PC-9 (cell line): ENCODE data around the gene PITPNM1. TPM values are rescaled to one million over a fixed set of nuclear protein-coding genes. Genes with fewer than 3 reads are reported as not detected.
"Not testable (repeated sequence)": the region's sequence is repeated elsewhere in the genome, so short reads cannot be mapped to it uniquely, and the experiment has no call there.

ENCODE experiments used
- BruUV-seq: library from RNA; stranded (reverse); fragments of 400-500 nt; replicated peaks from 2 replicates; lab custom pipeline; 2021; lab: Mats Ljungman, UMichigan
- CTCF ChIA-PET: fragments of 300-600 bp; sonication (Branson Sonifier 250); formaldehyde crosslinking; loops from one replicate; lab custom pipeline; 2022; ENCODE audit warnings: antibody characterized with exemption; lab: Charles Lee
- POLR2A ChIA-PET: fragments of 300-600 bp; sonication (Branson Sonifier 250); formaldehyde crosslinking; loops from one replicate; lab custom pipeline; 2022; ENCODE audit warnings: antibody characterized with exemption; ENCODE audit not compliant: unreplicated experiment; lab: Charles Lee
- DNase-seq, 2 experiments: peaks; one replicate each; pipeline versions ENCODE4 v3.0.0 to v3.0.0-alpha.2; 2015 to 2022; ENCODE audit warnings: mixed read lengths in 1 of 2
- H2AFZ ChIP-seq: fragments of 200-600 bp; sonication (generic); 2 replicates; pipeline ENCODE4 v1.8.1; 2017; ENCODE audit warnings: antibody characterized with exemption
- H3F3A ChIP-seq: fragments of 200-600 bp; sonication (generic); 2 replicates; pipeline ENCODE4 v1.8.1; 2017; ENCODE audit warnings: antibody characterized with exemption, mild to moderate bottlenecking, low read depth; ENCODE audit not compliant: insufficient read depth
- H3K27ac ChIP-seq: fragments of 200-600 bp; sonication (generic); 2 replicates; pipeline ENCODE4 v1.6.1; 2016; ENCODE audit warnings: mixed run types
- H3K27me3 ChIP-seq: fragments of 200-600 bp; sonication (generic); 2 replicates; pipeline ENCODE4 v1.6.1; 2016; ENCODE audit warnings: low read depth, mixed run types; ENCODE audit not compliant: insufficient read depth
- H3K36me3 ChIP-seq: fragments of 200-600 bp; sonication (generic); 2 replicates; pipeline ENCODE4 v1.6.1; 2016; ENCODE audit warnings: low read depth, mixed run types
- H3K4me1 ChIP-seq: fragments of 200-600 bp; sonication (generic); replicated peaks from 2 replicates; pipeline ENCODE4 v1.6.1; 2016; ENCODE audit warnings: mixed run types; ENCODE audit not compliant: insufficient read depth
- H3K4me2 ChIP-seq: fragments of 200-600 bp; sonication (generic); 2 replicates; pipeline ENCODE4 v1.6.1; 2017; ENCODE audit warnings: mixed run types
- H3K4me3 ChIP-seq: fragments of 200-600 bp; sonication (generic); 2 replicates; pipeline ENCODE4 v1.6.1; 2016; ENCODE audit warnings: mixed run types
- H3K79me2 ChIP-seq: fragments of 200-600 bp; sonication (generic); 2 replicates; pipeline ENCODE4 v1.6.1; 2017; ENCODE audit warnings: low read depth, mixed run types
- H3K9me2 ChIP-seq: fragments of 200-600 bp; sonication (generic); 2 replicates; pipeline ENCODE4 v1.8.1; 2017; ENCODE audit warnings: mild to moderate bottlenecking; ENCODE audit not compliant: insufficient read depth
- H3K9me3 ChIP-seq: fragments of 200-600 bp; sonication (generic); 2 replicates; pipeline ENCODE4 v1.8.1; 2016; ENCODE audit warnings: low read depth; ENCODE audit not compliant: insufficient read depth
- H4K20me1 ChIP-seq: fragments of 200-600 bp; sonication (generic); 2 replicates; pipeline ENCODE4 v1.8.1; 2017; ENCODE audit not compliant: insufficient read depth
- EZH2 ChIP-seq: fragments of 200-600 bp; sonication (generic); IDR thresholded peaks from 2 replicates; pipeline ENCODE4 v1.8.0; 2017; ENCODE audit warnings: antibody characterized with exemption, low read depth
- intact Hi-C: fragments of 100-400 bp; cut with micrococcal nuclease; formaldehyde crosslinking; loops from one replicate; pipeline ENCODE4 v1.10.0; 2022; ENCODE audit not compliant: unreplicated experiment
- total RNA-seq: library from RNA; stranded (reverse); gene quantifications from 2 replicates; pipeline ENCODE4 v1.2.3, GENCODE V29; 2021
- TF ChIP-seq, protein P1 (sequence below): fragments of 200-600 bp; sonication (generic); conservative IDR thresholded peaks from 2 replicates; pipeline ENCODE4 v1.6.1; 2017; ENCODE audit warnings: mixed run types, antibody characterized with exemption, mild to moderate bottlenecking, moderate library complexity

The PITPNM1 gene
- total RNA-seq, 1 experiment from 2014 or later = 84.0 TPM

DNA sequence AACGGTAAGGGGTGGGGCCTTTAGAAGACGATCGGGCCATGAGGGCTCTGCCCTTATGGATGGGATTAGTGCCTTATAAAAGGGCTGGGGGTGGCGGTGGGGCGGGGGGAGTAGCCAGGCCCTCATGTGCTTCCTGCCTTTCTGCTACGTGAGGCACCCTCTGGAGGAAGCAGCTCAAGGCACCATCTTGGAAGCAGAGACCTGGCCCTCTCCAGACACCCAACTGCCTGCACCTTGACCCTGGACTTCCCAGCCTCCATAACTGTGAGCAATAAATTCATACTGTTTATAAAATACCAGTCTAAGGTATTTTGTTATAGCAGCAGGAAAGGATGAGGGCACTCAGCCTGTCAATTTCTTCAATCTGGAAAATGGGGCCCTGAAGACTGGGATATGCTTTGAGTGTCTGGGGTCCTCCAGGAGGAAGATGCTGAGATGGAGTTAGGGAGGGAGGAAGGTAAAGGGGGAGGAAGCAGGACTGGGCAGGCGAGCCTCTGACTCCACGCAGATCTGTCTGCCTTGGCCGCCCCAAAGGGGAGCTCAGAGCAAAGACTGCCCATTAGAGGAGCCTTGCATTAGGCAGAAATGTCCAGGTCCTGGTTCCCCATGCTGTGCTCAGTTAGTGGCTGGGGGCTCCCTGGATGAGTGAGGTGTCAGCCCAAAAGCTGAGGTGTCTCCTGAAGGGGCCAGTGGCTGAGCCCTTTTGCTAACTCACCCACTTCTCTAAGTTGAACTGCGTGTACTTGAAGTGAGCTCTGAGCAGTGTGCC, 12.8 kb upstream of the PITPNM1 start:
- TF ChIP-seq, protein P1, sequence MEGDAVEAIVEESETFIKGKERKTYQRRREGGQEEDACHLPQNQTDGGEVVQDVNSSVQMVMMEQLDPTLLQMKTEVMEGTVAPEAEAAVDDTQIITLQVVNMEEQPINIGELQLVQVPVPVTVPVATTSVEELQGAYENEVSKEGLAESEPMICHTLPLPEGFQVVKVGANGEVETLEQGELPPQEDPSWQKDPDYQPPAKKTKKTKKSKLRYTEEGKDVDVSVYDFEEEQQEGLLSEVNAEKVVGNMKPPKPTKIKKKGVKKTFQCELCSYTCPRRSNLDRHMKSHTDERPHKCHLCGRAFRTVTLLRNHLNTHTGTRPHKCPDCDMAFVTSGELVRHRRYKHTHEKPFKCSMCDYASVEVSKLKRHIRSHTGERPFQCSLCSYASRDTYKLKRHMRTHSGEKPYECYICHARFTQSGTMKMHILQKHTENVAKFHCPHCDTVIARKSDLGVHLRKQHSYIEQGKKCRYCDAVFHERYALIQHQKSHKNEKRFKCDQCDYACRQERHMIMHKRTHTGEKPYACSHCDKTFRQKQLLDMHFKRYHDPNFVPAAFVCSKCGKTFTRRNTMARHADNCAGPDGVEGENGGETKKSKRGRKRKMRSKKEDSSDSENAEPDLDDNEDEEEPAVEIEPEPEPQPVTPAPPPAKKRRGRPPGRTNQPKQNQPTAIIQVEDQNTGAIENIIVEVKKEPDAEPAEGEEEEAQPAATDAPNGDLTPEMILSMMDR = no peak
- no peak for TF ChIP-seq EZH2
- no peaks in the 10 kb centered on the region for H3K4me1 ChIP-seq
- no peak overlapping the region for H3K27ac ChIP-seq
- intact Hi-C loops = no loop called here
- peaks cover 21% of the 10 kb centered on the region; the same call in 1 of the 2 replicates for H3K27me3 ChIP-seq
- no peak overlapping the region for H3K4me3 ChIP-seq
- H3F3A ChIP-seq = peaks cover 10% of the 10 kb centered on the region; the same call in 1 of the 2 replicates
- no peak overlapping the region for H3K4me2 ChIP-seq
- DNase-seq = no peak
- ChIA-PET POLR2A (no interaction called here), CTCF (no interaction called here)
- H2AFZ ChIP-seq = no peak overlapping the region
- BruUV-seq = no TSS peak
- no peaks in the 10 kb centered on the region for H4K20me1 ChIP-seq
- no peaks in the 10 kb centered on the region for H3K79me2 ChIP-seq
- H3K9me3 ChIP-seq = no peaks in the 10 kb centered on the region
- no peaks in the 10 kb centered on the region for H3K36me3 ChIP-seq
- H3K9me2 ChIP-seq = no peaks in the 10 kb centered on the region

DNA sequence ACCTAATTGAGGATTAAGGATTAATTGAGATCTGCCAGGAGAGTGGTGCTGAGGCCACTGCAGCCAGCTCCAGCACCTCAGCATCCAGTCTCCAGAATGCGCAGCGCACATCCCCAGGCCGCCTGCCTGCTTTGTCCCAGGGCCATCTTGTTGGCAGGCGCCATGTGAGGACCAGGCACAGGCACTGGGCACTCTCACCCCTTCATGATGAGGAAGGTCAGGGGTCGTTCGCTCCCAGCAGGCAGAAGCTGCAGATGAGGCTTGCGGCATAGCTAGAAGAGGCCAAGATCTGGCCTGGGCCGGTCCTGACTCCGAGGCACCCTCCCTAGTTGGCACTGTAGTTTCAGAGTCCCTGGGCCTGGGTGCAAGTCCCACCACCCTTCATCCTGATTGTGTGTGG, 11.6 kb upstream of the PITPNM1 start:
- intact Hi-C loops = no loop called here
- Histone ChIP-seq H3K9me3 (no peaks in the 10 kb centered on the region), H3K4me1 (no peaks in the 10 kb centered on the region), H2AFZ (no peak overlapping the region), H4K20me1 (no peaks in the 10 kb centered on the region), H3K27me3 (peaks cover 16% of the 10 kb centered on the region; the same call in 1 of the 2 replicates), H3F3A (peaks cover 10% of the 10 kb centered on the region; the same call in 1 of the 2 replicates), H3K36me3 (no peaks in the 10 kb centered on the region), H3K79me2 (no peaks in the 10 kb centered on the region), H3K9me2 (no peaks in the 10 kb centered on the region), H3K4me2 (no peak overlapping the region), H3K27ac (no peak overlapping the region), H3K4me3 (no peak overlapping the region)
- no peak for TF ChIP-seq EZH2
- TF ChIP-seq, protein P1 = no peak
- no TSS peak for BruUV-seq
- ChIA-PET POLR2A (no interaction called here), CTCF (no interaction called here)
- no peak for DNase-seq

DNA sequence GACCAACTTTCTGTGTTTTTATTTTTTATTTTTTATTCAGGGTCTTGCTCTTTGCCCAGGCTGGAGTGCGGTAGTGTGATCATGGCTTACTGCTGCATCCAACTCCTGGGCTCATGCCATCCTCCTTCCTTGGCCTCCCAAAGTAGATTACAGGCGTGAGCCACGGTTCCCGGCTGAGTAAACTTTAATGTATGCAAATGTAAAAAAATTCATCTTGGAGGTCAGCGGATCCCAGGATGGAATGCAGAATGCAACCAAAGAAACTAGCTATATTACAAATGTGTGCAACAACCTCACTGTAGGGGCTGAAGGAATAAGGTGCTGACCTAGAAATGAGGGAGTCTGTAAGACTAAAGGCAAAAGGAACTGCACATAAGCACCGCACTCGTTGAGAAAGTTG, 9.0 kb upstream of the PITPNM1 start:
- H2AFZ ChIP-seq = no peak overlapping the region
- intact Hi-C loops = no loop called here
- no peak overlapping the region for H3K27ac ChIP-seq
- no peak for TF ChIP-seq EZH2
- TF ChIP-seq, protein P1 = no peak
- BruUV-seq = no TSS peak
- H4K20me1 ChIP-seq = no peaks in the 10 kb centered on the region
- H3K4me2 ChIP-seq = no peak overlapping the region
- ChIA-PET POLR2A (interaction anchor here (0.8 kb wide), 1 partner anchor 31 kb away, joined by 10 read pairs; no protein-coding TSS in a partner anchor), CTCF (interaction anchor here (0.7 kb wide), 1 partner anchor 59 kb away, joined by 6 read pairs; no protein-coding TSS in a partner anchor)
- H3K4me3 ChIP-seq = no peak overlapping the region
- no peaks in the 10 kb centered on the region for H3K9me3 ChIP-seq
- H3K36me3 ChIP-seq = no peaks in the 10 kb centered on the region
- peaks cover 1% of the 10 kb centered on the region; the same call in 1 of the 2 replicates for H3K4me1 ChIP-seq
- peaks cover 10% of the 10 kb centered on the region; the same call in 1 of the 2 replicates for H3F3A ChIP-seq
- H3K79me2 ChIP-seq = no peaks in the 10 kb centered on the region
- H3K9me2 ChIP-seq = no peaks in the 10 kb centered on the region
- no peak for DNase-seq
- H3K27me3 ChIP-seq = peaks cover 16% of the 10 kb centered on the region; the same call in 1 of the 2 replicates

DNA sequence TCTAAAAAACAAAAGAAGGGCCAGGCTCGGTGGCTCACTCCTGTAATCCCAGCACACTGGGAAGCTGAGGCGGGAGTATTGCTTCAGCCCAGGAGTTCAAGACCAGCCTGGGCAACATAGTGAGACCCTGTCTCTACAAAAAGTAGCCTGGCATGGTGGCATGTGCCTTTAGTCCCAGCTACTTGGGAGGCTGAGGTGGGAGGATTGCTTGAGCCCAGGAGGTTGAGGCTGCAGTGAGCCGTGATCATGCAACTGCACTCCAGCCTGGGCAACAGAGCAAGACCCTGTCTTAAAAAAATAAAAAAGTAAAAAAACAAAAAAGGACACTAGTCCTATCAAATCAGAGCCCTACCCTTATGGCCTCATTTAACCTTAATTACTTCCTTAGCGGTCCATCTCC, 6.4 kb upstream of the PITPNM1 start:
- CTCF ChIA-PET, BruUV-seq, H4K20me1 ChIP-seq, POLR2A ChIA-PET, H3K9me3 ChIP-seq, DNase-seq, H3K36me3 ChIP-seq, H2AFZ ChIP-seq, intact Hi-C loops, H3K4me2 ChIP-seq, H3K4me3 ChIP-seq, H3K9me2 ChIP-seq, H3K27ac ChIP-seq: not testable (repeated sequence)
- H3K79me2 ChIP-seq = peaks cover 11% of the 10 kb centered on the region
- H3F3A ChIP-seq = peaks cover 23% of the 10 kb centered on the region; the same call in 1 of the 2 replicates
- peaks cover 14% of the 10 kb centered on the region for H3K4me1 ChIP-seq
- peaks cover 10% of the 10 kb centered on the region; the same call in 1 of the 2 replicates for H3K27me3 ChIP-seq
